ENCODE data around the gene DPP6. TPM values are rescaled to one million over a fixed set of nuclear protein-coding genes. Genes with fewer than 3 reads are reported as not detected.

The DPP6 gene
- total and polyA plus RNA-seq, 9 of the 15 experiments (the other 6 are each of a cell fraction or from before 2014, with no cell fraction given): not detected

DNA sequence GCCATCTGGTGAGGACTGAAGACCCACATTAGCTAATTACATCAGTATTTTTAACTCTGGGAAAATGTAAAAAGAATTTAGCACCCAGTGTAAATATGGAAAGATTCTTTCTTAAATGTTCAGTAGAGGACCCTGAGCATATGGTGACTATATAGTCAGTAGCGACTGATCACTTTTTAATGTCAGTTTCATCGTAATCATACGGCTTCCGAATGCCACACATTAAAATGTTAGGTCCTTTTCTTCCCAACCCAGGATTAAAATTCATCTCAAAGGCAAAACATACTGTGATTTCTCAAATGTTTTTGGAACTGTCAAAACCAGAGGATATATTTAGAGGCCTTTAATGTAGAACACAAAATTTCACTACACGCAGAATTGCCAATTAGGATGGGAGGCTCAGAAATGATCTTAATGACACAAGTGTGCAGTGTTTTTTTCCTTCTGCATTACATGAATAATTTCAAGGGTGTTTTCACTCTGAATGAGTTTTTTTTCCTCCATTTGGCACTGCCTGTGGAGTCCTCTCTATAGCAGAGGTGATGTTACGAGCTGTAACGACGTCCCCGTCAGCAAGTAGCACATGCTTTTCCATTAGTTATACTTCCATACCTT, 568.0 kb downstream of the DPP6 start:
- H3K79me2 ChIP-seq (ENCODE audit: control insufficient read depth, insufficient read depth, low read length): no peaks in the 10 kb centered on the region
- no peak overlapping the region for H3K9ac ChIP-seq (ENCODE audit: insufficient read depth in 1 of 2, low read depth in 2 of 2, low read length in 2 of 2)
- CTCF ChIA-PET (ENCODE audit: low intra/inter-chr PET ratio): no interaction called here
- in situ Hi-C loops (cut with MboI): no loop called here
- peaks cover 0 to 3% of the 10 kb centered on the region in 2 experiments; a peak in 1 of 5 replicates for H3K4me1 ChIP-seq (replicated peaks in 1 of 2; ENCODE audit: control insufficient read depth in 2 of 2, insufficient read depth in 2 of 2, low read length in 2 of 2)
- FAIRE-seq: no peak
- H2AFZ ChIP-seq (ENCODE audit: low read depth, low read length): no peak overlapping the region
- no TSS peak for BruUV-seq (replicated peaks)
- no peaks in the 10 kb centered on the region for H3K9me3 ChIP-seq (replicated peaks; ENCODE audit: control insufficient read depth, insufficient read depth, low read depth, low read length)
- H3K4me2 ChIP-seq (ENCODE audit: insufficient read depth, low read length): no peak overlapping the region
- ATAC-seq: no peak
- H4K20me1 ChIP-seq (replicated peaks; ENCODE audit: control insufficient read depth, insufficient read depth, low read length): no peaks in the 10 kb centered on the region
- POLR2A ChIA-PET: interaction anchor here (0.7 to 1.0 kb wide), 3 partner anchors 20 to 887 kb away, joined by 3 to 4 read pairs (median 3); no protein-coding TSS in a partner anchor
- intact Hi-C loops (cut with micrococcal nuclease): no loop called here
- H3K27ac ChIP-seq (ENCODE audit: extremely low read depth, low read depth, low read length): no peak overlapping the region
- no peaks in the 10 kb centered on the region for H3K9me1 ChIP-seq (ENCODE audit: control insufficient read depth, insufficient read depth, low read length)
- no peak overlapping the region for H3K4me3 ChIP-seq
- no peaks in the 10 kb centered on the region for H3K36me3 ChIP-seq (ENCODE audit: control insufficient read depth, insufficient read depth, low read length)
- WGBS (ENCODE audit: insufficient coverage, low coverage, missing lambda C conversion rate): 2% methylated on average over 9 of the region's 9 CpGs
- no peak for TF ChIP-seq ZFP36 (IDR thresholded peaks at IDR 0.05; ENCODE audit: low read depth, low read length, partially characterized antibody)
- no peak for TF ChIP-seq POLR2B (IDR thresholded peaks at IDR 0.05; ENCODE audit: low read depth, partially characterized antibody)
- no peak for TF ChIP-seq RCOR1 (IDR thresholded peaks at IDR 0.05; ENCODE audit: borderline replicate concordance in 1 of 2, low read depth in 2 of 2, low read length in 2 of 2)
- TF ChIP-seq, protein P1, sequence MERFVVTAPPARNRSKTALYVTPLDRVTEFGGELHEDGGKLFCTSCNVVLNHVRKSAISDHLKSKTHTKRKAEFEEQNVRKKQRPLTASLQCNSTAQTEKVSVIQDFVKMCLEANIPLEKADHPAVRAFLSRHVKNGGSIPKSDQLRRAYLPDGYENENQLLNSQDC (CRISPR knock-in tag; IDR thresholded peaks at IDR 0.05): no peak
- TF ChIP-seq NFE2L1 (tag; IDR thresholded peaks at IDR 0.05; ENCODE audit: borderline replicate concordance, low read depth): no peak
- TF ChIP-seq, protein P2, sequence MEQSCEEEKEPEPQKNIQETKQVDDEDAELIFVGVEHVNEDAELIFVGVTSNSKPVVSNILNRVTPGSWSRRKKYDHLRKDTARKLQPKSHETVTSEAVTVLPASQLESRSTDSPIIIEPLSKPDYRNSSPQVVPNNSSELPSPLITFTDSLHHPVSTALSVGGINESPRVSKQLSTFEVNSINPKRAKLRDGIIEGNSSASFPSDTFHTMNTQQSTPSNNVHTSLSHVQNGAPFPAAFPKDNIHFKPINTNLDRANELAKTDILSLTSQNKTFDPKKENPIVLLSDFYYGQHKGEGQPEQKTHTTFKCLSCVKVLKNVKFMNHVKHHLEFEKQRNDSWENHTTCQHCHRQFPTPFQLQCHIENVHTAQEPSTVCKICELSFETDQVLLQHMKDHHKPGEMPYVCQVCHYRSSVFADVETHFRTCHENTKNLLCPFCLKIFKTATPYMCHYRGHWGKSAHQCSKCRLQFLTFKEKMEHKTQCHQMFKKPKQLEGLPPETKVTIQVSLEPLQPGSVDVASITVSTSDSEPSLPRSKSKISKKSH (CRISPR knock-in tag; IDR thresholded peaks at IDR 0.05): no peak
- no peak for TF ChIP-seq ESRRB (CRISPR knock-in tag; IDR thresholded peaks at IDR 0.05; ENCODE audit: borderline replicate concordance)
- no peak for TF ChIP-seq LARP7 (IDR thresholded peaks at IDR 0.05)
- no peak for TF ChIP-seq NR2C2 (CRISPR knock-in tag; IDR thresholded peaks at IDR 0.05)
- no peak for TF ChIP-seq NR2C2 (tag; IDR thresholded peaks at IDR 0.05)
- no peak for TF ChIP-seq ZNF12 (CRISPR knock-in tag; IDR thresholded peaks at IDR 0.05)
- no peak for TF ChIP-seq FOXJ3 (CRISPR knock-in tag; IDR thresholded peaks at IDR 0.05)
- no peak for TF ChIP-seq DIDO1 (tag; IDR thresholded peaks at IDR 0.05; ENCODE audit: low read depth)
- TF ChIP-seq TRIM24 (IDR thresholded peaks at IDR 0.05): no peak
- TF ChIP-seq CBX5 (IDR thresholded peaks at IDR 0.05; ENCODE audit: borderline replicate concordance, low read depth): no peak
- H3K27me3 ChIP-seq (ENCODE audit: control insufficient read depth in 2 of 2, insufficient read depth in 2 of 2, low read length in 2 of 2): peaks cover 32 to 51% of the 10 kb centered on the region in 2 experiments
- DNase-seq (ENCODE audit: extremely low read depth in 1 of 4, low spot score in 3 of 4): no peak
